PC-3 (cell line): Measurements from ENCODE around the gene CTTNBP2. TPM values are rescaled to one million over a fixed set of nuclear protein-coding genes. Genes with fewer than 3 reads are reported as not detected.
A peak's percentile ranks its signal among the peaks of the same experiment; 100 is the strongest.

Source experiments
- ATAC-seq: fragments of 200-7000 bp; cut with Tn5 transposase; 2 replicates; pipeline ENCODE4 v1.9.1; 2020; ENCODE audit warnings: mild to moderate bottlenecking, moderate library complexity
- BruUV-seq: library from RNA; stranded (reverse); fragments of 400-500 nt; replicated peaks from 2 replicates; lab custom pipeline; 2021; lab: Mats Ljungman, UMichigan
- CTCF ChIA-PET: fragments of 300-600 bp; sonication (Branson Sonifier 250); formaldehyde crosslinking; loops from one replicate; lab custom pipeline; 2022; ENCODE audit warnings: antibody characterized with exemption; lab: Charles Lee
- POLR2A ChIA-PET: fragments of 300-600 bp; sonication (Branson Sonifier 250); formaldehyde crosslinking; loops from one replicate; lab custom pipeline; 2022; ENCODE audit warnings: antibody characterized with exemption; ENCODE audit not compliant: unreplicated experiment; lab: Charles Lee
- DNase-seq: peaks from one replicate; pipeline ENCODE4 v3.0.0-alpha.2; 2015
- H2AFZ ChIP-seq: fragments of 300-600 bp; sonication (generic); 2 replicates; pipeline ENCODE4 v1.6.0; 2016; ENCODE audit warnings: antibody characterized with exemption, low read length
- H3F3A ChIP-seq: fragments of 300-600 bp; sonication (generic); one replicate; pipeline ENCODE4 v1.6.0; 2017; ENCODE audit warnings: antibody characterized with exemption, low read length, control low read depth, mild to moderate bottlenecking; ENCODE audit not compliant: unreplicated experiment
- H3K27ac ChIP-seq: fragments of 300-600 bp; sonication (generic); 2 replicates; pipeline ENCODE4 v1.5.1; 2016; ENCODE audit warnings: mild to moderate bottlenecking, low read length
- H3K27me3 ChIP-seq: fragments of 300-600 bp; sonication (generic); 2 replicates; pipeline ENCODE4 v1.6.1; 2016; ENCODE audit warnings: low read length, mixed read lengths
- H3K36me3 ChIP-seq: fragments of 300-600 bp; sonication (generic); 2 replicates; pipeline ENCODE4 v1.6.1; 2016; ENCODE audit warnings: low read depth, mixed run types, low read length, mixed read lengths
- H3K4me1 ChIP-seq: fragments of 300-600 bp; sonication (generic); 2 replicates; pipeline ENCODE4 v1.5.1; 2016; ENCODE audit warnings: low read length; ENCODE audit not compliant: insufficient read depth
- H3K4me2 ChIP-seq: fragments of 300-600 bp; sonication (generic); 2 replicates; pipeline ENCODE4 v1.6.0; 2016; ENCODE audit warnings: low read length
- H3K4me3 ChIP-seq: fragments of 300-600 bp; sonication (generic); 2 replicates; pipeline ENCODE4 v1.5.1; 2016; ENCODE audit warnings: mild to moderate bottlenecking, low read length, mixed read lengths
- H3K79me2 ChIP-seq: fragments of 300-600 bp; sonication (generic); 2 replicates; pipeline ENCODE4 v1.6.1; 2017; ENCODE audit warnings: low read length, mixed read lengths
- H3K9ac ChIP-seq: fragments of 300-600 bp; sonication (generic); 2 replicates; pipeline ENCODE4 v1.6.0; 2016; ENCODE audit warnings: mild to moderate bottlenecking, low read length
- H3K9me2 ChIP-seq: fragments of 300-600 bp; sonication (generic); replicated peaks from 2 replicates; pipeline ENCODE4 v1.6.1; 2016; ENCODE audit warnings: mixed run types, low read length, mixed read lengths
- H3K9me3 ChIP-seq: fragments of 300-600 bp; sonication (generic); 2 replicates; pipeline ENCODE4 v1.6.1; 2016; ENCODE audit warnings: low read length, mixed read lengths
- H4K20me1 ChIP-seq: fragments of 300-600 bp; sonication (generic); 2 replicates; pipeline ENCODE4 v1.6.1; 2016; ENCODE audit warnings: low read length, mixed read lengths
- CTCF ChIP-seq: fragments of 300-600 bp; sonication (generic); conservative IDR thresholded peaks from 2 replicates; pipeline ENCODE4 v1.5.1; 2017; ENCODE audit warnings: antibody characterized with exemption, low read depth, mild to moderate bottlenecking, low read length
- EZH2 ChIP-seq: fragments of 300-600 bp; sonication (generic); IDR thresholded peaks from one replicate; pipeline ENCODE4 v1.6.1; 2017; ENCODE audit warnings: antibody characterized with exemption, mild to moderate bottlenecking, low read length; ENCODE audit not compliant: unreplicated experiment
- EZH2phosphoT487 ChIP-seq: fragments of 300-600 bp; sonication (generic); IDR thresholded peaks from 2 replicates; pipeline ENCODE4 v1.6.1; 2018; ENCODE audit warnings: mild to moderate bottlenecking, antibody characterized with exemption, low read length, borderline replicate concordance
- intact Hi-C: fragments of 100-400 bp; cut with micrococcal nuclease; formaldehyde crosslinking; loops from 2 replicates; pipeline ENCODE4 v1.9.0; 2023
- total RNA-seq: library from RNA; depleted of rRNA; stranded (reverse); fragments of >200 nt; gene quantifications from 2 replicates; pipeline ENCODE4 v1.2.3, GENCODE V29; 2014

The CTTNBP2 gene
- total RNA-seq, 1 experiment from 2014 or later: 1.1 TPM

DNA sequence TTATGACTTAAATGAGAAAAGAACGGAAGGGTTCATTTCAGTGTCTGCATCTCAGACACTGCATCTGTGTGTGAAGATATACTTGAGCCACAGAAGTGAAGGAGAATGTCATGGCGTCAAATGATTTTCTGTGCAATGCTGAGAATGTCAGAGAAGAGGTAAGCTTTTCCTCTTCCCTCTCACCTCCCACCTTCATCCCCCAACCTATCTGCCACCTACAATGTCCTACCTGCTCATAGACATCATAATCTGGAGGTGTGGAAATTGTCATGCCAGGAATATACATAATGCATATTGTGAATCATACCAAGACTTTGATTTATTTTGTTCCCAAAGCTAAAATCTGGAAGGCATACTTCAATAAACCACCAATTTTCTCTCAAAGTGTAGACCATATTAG lies 53.7 kb downstream of the CTTNBP2 start:
- Histone ChIP-seq H3K27ac (no peak overlapping the region), H3K4me3 (no peak overlapping the region), H3K36me3 (no peaks in the 10 kb centered on the region), H3K79me2 (no peaks in the 10 kb centered on the region), H2AFZ (no peak overlapping the region), H4K20me1 (no peaks in the 10 kb centered on the region), H3K4me1 (no peaks in the 10 kb centered on the region), H3K4me2 (no peak overlapping the region), H3K9ac (no peak overlapping the region), H3K9me3 (no peaks in the 10 kb centered on the region), H3K27me3 (no peaks in the 10 kb centered on the region), H3F3A (no peaks in the 10 kb centered on the region), H3K9me2 (no peaks in the 10 kb centered on the region)
- BruUV-seq: no TSS peak
- no peak for TF ChIP-seq CTCF
- no peak for TF ChIP-seq EZH2
- no peak for TF ChIP-seq EZH2phosphoT487
- DNase-seq (no peak), ATAC-seq (no peak)
- intact Hi-C loops: no loop called here
- CTCF ChIA-PET: no interaction called here
- POLR2A ChIA-PET: no interaction called here

DNA sequence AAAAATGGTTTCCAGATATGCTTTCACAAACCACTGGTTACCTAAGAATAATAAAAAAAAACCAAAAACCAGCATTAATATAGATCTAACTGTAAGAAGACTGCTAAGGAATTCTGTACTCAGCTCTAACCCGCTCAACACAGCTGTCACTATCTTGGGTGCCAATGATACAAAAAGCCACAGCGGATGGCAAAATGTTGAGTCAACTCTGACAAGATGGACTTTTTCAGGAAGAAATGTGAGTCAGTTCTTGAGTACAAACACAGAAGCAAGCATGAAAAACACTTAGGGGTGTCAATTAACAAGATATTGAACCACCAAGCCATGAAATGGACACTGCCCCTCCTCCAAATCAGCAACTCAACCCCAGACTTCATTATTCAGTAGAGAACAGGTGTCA lies 55.0 kb downstream of the CTTNBP2 start:
- H3K9me2 ChIP-seq: no peaks in the 10 kb centered on the region
- H2AFZ ChIP-seq: no peak overlapping the region
- ATAC-seq: no peak
- H3K9ac ChIP-seq: no peak overlapping the region
- no peaks in the 10 kb centered on the region for H3K27me3 ChIP-seq
- H3K4me1 ChIP-seq: no peaks in the 10 kb centered on the region
- H3K9me3 ChIP-seq: no peaks in the 10 kb centered on the region
- DNase-seq: no peak
- BruUV-seq: no TSS peak
- H4K20me1 ChIP-seq: no peaks in the 10 kb centered on the region
- no peak overlapping the region for H3K4me2 ChIP-seq
- no peaks in the 10 kb centered on the region for H3K36me3 ChIP-seq
- ChIA-PET POLR2A (no interaction called here), CTCF (no interaction called here)
- no peak overlapping the region for H3K4me3 ChIP-seq
- no peak for TF ChIP-seq CTCF
- no peak for TF ChIP-seq EZH2
- TF ChIP-seq EZH2phosphoT487: no peak
- no peaks in the 10 kb centered on the region for H3K79me2 ChIP-seq
- no peak overlapping the region for H3K27ac ChIP-seq
- H3F3A ChIP-seq: no peaks in the 10 kb centered on the region
- intact Hi-C loops: no loop called here

- Histone ChIP-seq H3F3A (no peaks in the 10 kb centered on the region), H2AFZ (no peak overlapping the region), H3K27me3 (no peaks in the 10 kb centered on the region), H3K9ac (no peak overlapping the region), H3K9me2 (no peaks in the 10 kb centered on the region), H3K27ac (no peak overlapping the region), H3K9me3 (no peaks in the 10 kb centered on the region), H3K4me3 (no peak overlapping the region), H3K4me2 (no peak overlapping the region), H3K36me3 (no peaks in the 10 kb centered on the region), H3K79me2 (no peaks in the 10 kb centered on the region), H3K4me1 (no peaks in the 10 kb centered on the region), H4K20me1 (no peaks in the 10 kb centered on the region)
- DNase-seq: peak; percentile 31
- ChIA-PET POLR2A (no interaction called here), CTCF (no interaction called here)
- ATAC-seq: peak; percentile 73
- intact Hi-C loops: no loop called here
- no TSS peak for BruUV-seq
- no peak for TF ChIP-seq CTCF
These were observed 56.5 kb downstream of the CTTNBP2 start for GRCh38 chr7:117816727-117817126.
